ENCODE results near the gene MARCHF11. TPM values are rescaled to one million over a fixed set of nuclear protein-coding genes. Genes with fewer than 3 reads are reported as not detected.

Gene MARCHF11
- total RNA-seq, 1 donor from 2014 or later: 1.5 TPM

GRCh38 chr5:16135003-16135402, 44.6 kb downstream of the MARCHF11 start:
- Mint-ChIP-seq H3K27me3 (ENCODE audit: unreplicated experiment) (no peaks in the 10 kb centered on the region), H3K9me3 (ENCODE audit: unreplicated experiment) (peaks cover 4% of the 10 kb centered on the region), H3K4me3 (ENCODE audit: unreplicated experiment) (no peak overlapping the region), H3K36me3 (ENCODE audit: unreplicated experiment) (peaks cover 10% of the 10 kb centered on the region), H3K27ac (ENCODE audit: unreplicated experiment) (no peak overlapping the region), H3K4me1 (ENCODE audit: low read depth, unreplicated experiment) (no peaks in the 10 kb centered on the region)
- TF ChIP-seq CTCF (IDR thresholded peaks at IDR 0.05; ENCODE audit: partially characterized antibody, unreplicated experiment): no peak
- no peak for DNase-seq

- peaks cover 10% of the 10 kb centered on the region for H3K36me3 Mint-ChIP-seq (ENCODE audit: unreplicated experiment)
- H3K4me3 Mint-ChIP-seq (ENCODE audit: unreplicated experiment): no peak overlapping the region
- TF ChIP-seq CTCF (IDR thresholded peaks at IDR 0.05; ENCODE audit: partially characterized antibody, unreplicated experiment): no peak
- no peak for DNase-seq
- peaks cover 4% of the 10 kb centered on the region for H3K9me3 Mint-ChIP-seq (ENCODE audit: unreplicated experiment)
- no peaks in the 10 kb centered on the region for H3K4me1 Mint-ChIP-seq (ENCODE audit: low read depth, unreplicated experiment)
- no peak overlapping the region for H3K27ac Mint-ChIP-seq (ENCODE audit: unreplicated experiment)
- no peaks in the 10 kb centered on the region for H3K27me3 Mint-ChIP-seq (ENCODE audit: unreplicated experiment)
These were observed 45.4 kb downstream of the MARCHF11 start for GRCh38 chr5:16134204-16134603.

- no peaks in the 10 kb centered on the region for H3K36me3 Mint-ChIP-seq (ENCODE audit: unreplicated experiment)
These were observed 47.7 kb downstream of the MARCHF11 start for GRCh38 chr5:16131878-16132277.

GRCh38 chr5:16128944-16129343, 50.6 kb downstream of the MARCHF11 start:
- H3K27ac Mint-ChIP-seq (ENCODE audit: unreplicated experiment): no peak overlapping the region
- H3K9me3 Mint-ChIP-seq (ENCODE audit: unreplicated experiment): no peaks in the 10 kb centered on the region
- H3K36me3 Mint-ChIP-seq (ENCODE audit: unreplicated experiment): no peaks in the 10 kb centered on the region
- TF ChIP-seq CTCF (IDR thresholded peaks at IDR 0.05; ENCODE audit: partially characterized antibody, unreplicated experiment): no peak
- no peaks in the 10 kb centered on the region for H3K27me3 Mint-ChIP-seq (ENCODE audit: unreplicated experiment)
- H3K4me3 Mint-ChIP-seq (ENCODE audit: unreplicated experiment): no peak overlapping the region
- DNase-seq: no peak
- H3K4me1 Mint-ChIP-seq (ENCODE audit: low read depth, unreplicated experiment): peaks cover 2% of the 10 kb centered on the region

More at GRCh38 chr5:16131878-16132277, 47.7 kb downstream of the MARCHF11 start:
- no peak for TF ChIP-seq CTCF (IDR thresholded peaks at IDR 0.05; ENCODE audit: partially characterized antibody, unreplicated experiment)
- no peak overlapping the region for H3K27ac Mint-ChIP-seq (ENCODE audit: unreplicated experiment)
- no peaks in the 10 kb centered on the region for H3K27me3 Mint-ChIP-seq (ENCODE audit: unreplicated experiment)
- H3K9me3 Mint-ChIP-seq (ENCODE audit: unreplicated experiment): peaks cover 2% of the 10 kb centered on the region
- H3K4me3 Mint-ChIP-seq (ENCODE audit: unreplicated experiment): no peak overlapping the region
- peaks cover 2% of the 10 kb centered on the region for H3K4me1 Mint-ChIP-seq (ENCODE audit: low read depth, unreplicated experiment)
- DNase-seq: no peak

- H3K9me3 Mint-ChIP-seq (ENCODE audit: unreplicated experiment): no peaks in the 10 kb centered on the region
- H3K4me3 Mint-ChIP-seq (ENCODE audit: unreplicated experiment): no peak overlapping the region
- no peak for TF ChIP-seq CTCF (IDR thresholded peaks at IDR 0.05; ENCODE audit: partially characterized antibody, unreplicated experiment)
- H3K27ac Mint-ChIP-seq (ENCODE audit: unreplicated experiment): no peak overlapping the region
- no peaks in the 10 kb centered on the region for H3K36me3 Mint-ChIP-seq (ENCODE audit: unreplicated experiment)
- no peaks in the 10 kb centered on the region for H3K27me3 Mint-ChIP-seq (ENCODE audit: unreplicated experiment)
- peaks cover 2% of the 10 kb centered on the region for H3K4me1 Mint-ChIP-seq (ENCODE audit: low read depth, unreplicated experiment)
- no peak for DNase-seq
These were observed 51.6 kb downstream of the MARCHF11 start for GRCh38 chr5:16127865-16128544.

Measured in glutamatergic neuron (in vitro differentiated cells).